Activated CD8-positive, alpha-beta memory T cell treated with anti-CD3 and anti-CD28 coated beads for 24 hours (primary cell): Measurements from ENCODE around the gene LRRC41.
"Not testable (repeated sequence)": the region's sequence is repeated elsewhere in the genome, so short reads cannot be mapped to it uniquely, and the experiment has no call there.

ENCODE experiments used
- DNase-seq: peaks from one replicate; pipeline ENCODE4 v3.0.0-alpha.2; 2020

LRRC41 gene

GRCh38 chr1:46241733-46242132 lies 61.7 kb downstream of the LRRC41 start:
- not testable (repeated sequence) for DNase-seq

- not testable (repeated sequence) for DNase-seq
Observed at GRCh38 chr1:46238865-46239264, 64.6 kb downstream of the LRRC41 start.

- DNase-seq: no peak
Observed at GRCh38 chr1:46236882-46237281, 66.5 kb downstream of the LRRC41 start.

- DNase-seq: not testable (repeated sequence)
Observed at GRCh38 chr1:46231231-46231630, 72.2 kb downstream of the LRRC41 start.
